IMR-90 (cell line): Measurements from ENCODE around the gene SRRM3.
"Not testable (repeated sequence)": the region's sequence is repeated elsewhere in the genome, so short reads cannot be mapped to it uniquely, and the experiment has no call there.

Experiments
- CEBPB ChIP-seq: IDR thresholded peaks from 2 replicates; pipeline ENCODE4 v1.6.1; 2012; ENCODE audit warnings: low read depth, low read length, improper control_type of control experiment
- CHD1 ChIP-seq: IDR thresholded peaks from 2 replicates; pipeline ENCODE4 v1.6.1; 2012; ENCODE audit warnings: low read depth, low read length, improper control_type of control experiment
- CTCF ChIP-seq: conservative IDR thresholded peaks from 2 replicates; pipeline ENCODE4 v1.5.1; 2012; ENCODE audit warnings: mild to moderate bottlenecking, low read depth, low read length, improper control_type of control experiment
- MAZ ChIP-seq: IDR thresholded peaks from 2 replicates; pipeline ENCODE4 v1.6.1; 2012; ENCODE audit warnings: low read depth, mild to moderate bottlenecking, low read length, improper control_type of control experiment, moderate library complexity, borderline replicate concordance
- MXI1 ChIP-seq: IDR thresholded peaks from 2 replicates; pipeline ENCODE4 v1.6.1; 2012; ENCODE audit warnings: low read depth, mild to moderate bottlenecking, low read length, moderate library complexity, borderline replicate concordance
- POLR2A ChIP-seq: IDR thresholded peaks from 2 replicates; pipeline ENCODE4 v1.6.1; 2012; ENCODE audit warnings: mild to moderate bottlenecking, low read depth, low read length
- RAD21 ChIP-seq: IDR thresholded peaks from 2 replicates; pipeline ENCODE4 v1.6.1; 2012; ENCODE audit warnings: low read length, improper control_type of control experiment
- RFX5 ChIP-seq: IDR thresholded peaks from 2 replicates; pipeline ENCODE4 v1.8.0; 2012; ENCODE audit warnings: low read depth, mild to moderate bottlenecking, low read length, moderate library complexity
- SMC3 ChIP-seq: fragments of 150-350 bp; IDR thresholded peaks from 2 replicates; pipeline ENCODE4 v1.6.1; 2016; ENCODE audit warnings: low read depth, mild to moderate bottlenecking, antibody characterized with exemption, low read length, moderate library complexity

- TF ChIP-seq CTCF, POLR2A, MXI1, CEBPB, RFX5, CHD1, RAD21, SMC3, MAZ: not testable (repeated sequence)
These were observed 25.3 kb downstream of the SRRM3 start for GRCh38 chr7:76226878-76227423.
